GM19397 (cell line): ENCODE data around the gene ZNF438.
"Not testable (repeated sequence)": the region's sequence is repeated elsewhere in the genome, so short reads cannot be mapped to it uniquely, and the experiment has no call there.

ENCODE experiments used
- ATAC-seq: cut with Tn5 transposase; IDR thresholded peaks from one replicate; pipeline ENCODE4 v1.9.1; 2021; ENCODE audit warnings: mild to moderate bottlenecking, moderate library complexity; ENCODE audit not compliant: unreplicated experiment

ZNF438 gene

DNA sequence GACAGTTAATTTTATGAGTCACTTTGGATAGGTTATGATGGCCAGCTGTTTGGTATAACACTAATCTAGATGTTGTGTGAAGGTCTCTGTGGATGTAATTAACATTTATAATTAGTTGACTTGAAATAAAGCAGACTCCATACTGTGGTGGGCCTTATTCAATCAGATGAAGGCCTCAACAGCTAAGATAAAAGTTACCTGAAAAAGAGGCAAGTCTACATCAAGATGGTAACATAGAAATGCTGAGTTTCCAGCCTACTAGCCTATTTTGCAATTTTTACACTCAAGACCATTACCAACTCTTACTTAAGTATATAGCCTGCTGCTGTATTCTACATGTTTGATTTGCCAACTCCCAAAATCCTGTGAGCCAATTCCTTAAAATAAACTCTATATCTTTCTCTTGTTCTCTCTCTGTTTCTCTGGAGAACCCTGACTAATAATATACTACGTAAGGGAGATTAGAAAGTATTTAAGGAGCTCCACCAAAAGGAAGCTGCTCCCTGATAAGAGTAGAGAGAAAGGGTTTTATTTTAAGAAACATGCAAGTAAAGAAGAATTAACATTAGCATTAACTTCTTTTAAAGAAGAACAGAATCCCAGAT lies 42.7 kb downstream of the ZNF438 start:
- no peak for ATAC-seq

DNA sequence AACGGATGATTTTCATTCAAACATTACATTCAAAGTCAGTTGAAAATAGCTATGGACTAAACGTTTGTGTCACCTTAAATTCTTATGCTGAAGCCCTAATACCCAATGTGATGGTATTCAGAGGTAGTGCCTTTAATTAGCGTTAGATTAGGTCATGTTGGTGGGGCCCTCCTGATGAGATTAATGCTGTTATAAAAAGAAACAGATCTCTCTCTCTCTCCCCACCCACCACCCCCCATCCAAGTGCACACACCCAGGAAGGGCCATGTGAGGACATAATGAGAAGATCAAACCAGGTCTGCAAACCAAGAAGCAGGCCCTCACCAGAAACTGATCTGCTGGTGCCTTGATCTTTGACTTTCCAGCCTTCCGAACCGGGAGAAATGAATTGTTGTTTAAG lies 44.2 kb downstream of the ZNF438 start:
- ATAC-seq, result no peak

DNA sequence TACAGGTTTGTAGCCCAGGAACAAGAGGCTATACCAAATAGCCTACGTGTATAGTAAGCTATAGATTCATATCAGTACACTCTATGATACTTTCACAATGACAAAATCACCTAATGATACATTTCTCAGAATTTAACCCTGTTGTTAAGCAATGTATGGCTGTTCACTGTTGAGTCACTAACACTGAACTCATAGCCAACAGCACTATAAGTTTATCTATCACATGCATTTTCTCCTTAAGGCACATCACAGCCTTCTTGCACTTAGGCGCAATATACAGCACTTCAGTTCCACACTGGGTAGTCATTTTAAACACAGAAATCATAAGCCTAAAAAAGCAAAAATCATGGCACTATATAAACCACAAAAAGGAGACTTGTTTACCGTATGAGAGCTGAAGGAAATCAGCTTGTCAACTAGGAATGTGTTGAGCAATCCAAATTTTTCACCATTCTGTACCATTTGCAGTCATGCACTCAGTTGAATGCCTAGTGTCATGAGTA lies 45.6 kb downstream of the ZNF438 start:
- no peak for ATAC-seq

DNA sequence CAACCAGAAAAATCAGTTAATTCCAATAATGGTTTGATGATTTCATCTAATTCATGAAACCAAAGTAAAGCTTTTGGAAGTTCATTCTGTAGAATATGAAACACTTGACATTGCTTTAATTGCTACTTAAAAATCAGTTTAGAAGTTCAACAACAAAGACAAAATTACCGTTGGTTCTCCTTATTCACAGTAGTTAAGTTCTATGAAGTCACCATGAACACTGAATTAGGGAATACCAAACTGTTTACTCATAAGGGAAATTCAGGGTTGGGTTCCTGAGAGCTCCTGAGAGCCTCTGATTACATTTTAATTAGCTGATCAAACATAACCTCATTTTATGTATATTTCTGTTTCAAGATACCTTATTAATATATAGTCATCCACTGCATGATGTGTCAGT lies 46.2 kb downstream of the ZNF438 start:
- ATAC-seq, result no peak

DNA sequence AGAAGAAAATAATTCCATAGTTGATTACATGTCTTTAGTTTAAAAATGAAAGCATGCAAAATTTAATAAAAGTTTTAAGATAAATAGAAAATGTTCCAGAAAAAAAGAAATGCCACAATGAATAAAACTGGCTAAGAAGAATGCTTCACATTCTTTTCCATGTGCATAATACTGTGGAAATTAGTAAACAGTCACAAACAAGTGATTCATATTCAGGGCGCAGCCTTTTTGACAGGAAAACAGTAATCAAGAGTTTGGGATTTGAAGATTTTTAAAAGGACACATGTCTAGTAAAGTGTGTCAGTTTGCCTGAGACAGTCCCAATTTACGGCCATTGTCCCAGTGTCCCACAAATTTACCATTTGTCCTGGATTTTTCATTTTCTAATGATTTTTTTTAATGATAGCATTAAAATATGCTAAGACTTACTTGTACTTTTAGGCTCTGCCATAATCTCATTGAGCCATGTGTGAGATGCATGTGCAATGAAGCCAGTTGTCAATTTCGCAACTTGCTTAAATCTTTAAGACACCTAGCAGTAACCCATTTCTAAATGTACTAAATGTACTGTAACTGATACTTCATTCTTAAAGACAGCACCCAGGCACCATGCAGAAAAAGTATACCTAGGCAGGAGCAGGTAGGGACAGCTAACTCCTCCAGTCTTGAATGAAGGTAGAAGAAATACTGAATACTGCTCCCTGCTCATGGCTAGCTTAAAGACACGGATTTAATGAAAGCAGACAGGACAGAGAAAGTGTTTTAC lies 46.9 kb downstream of the ZNF438 start:
- no peak for ATAC-seq

DNA sequence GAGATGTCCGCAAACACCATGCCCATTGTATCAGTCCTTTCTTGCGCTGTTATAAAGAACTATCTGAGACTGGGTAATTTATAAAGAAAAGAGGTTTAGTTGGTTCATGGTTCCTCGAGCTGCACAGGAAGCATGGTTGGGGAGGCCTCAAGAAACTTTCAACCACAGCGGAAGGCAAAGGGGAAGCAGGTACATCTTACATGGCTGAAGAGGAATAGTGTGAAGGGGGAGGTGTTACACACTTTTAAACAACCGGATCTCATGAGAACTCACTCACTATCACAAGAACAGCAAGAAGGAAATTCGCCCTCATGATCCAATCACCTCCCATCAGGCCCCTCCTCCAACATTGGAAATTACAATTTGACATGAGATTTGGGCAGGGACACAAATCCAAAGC lies 48.5 kb downstream of the ZNF438 start:
- ATAC-seq, result not testable (repeated sequence)

DNA sequence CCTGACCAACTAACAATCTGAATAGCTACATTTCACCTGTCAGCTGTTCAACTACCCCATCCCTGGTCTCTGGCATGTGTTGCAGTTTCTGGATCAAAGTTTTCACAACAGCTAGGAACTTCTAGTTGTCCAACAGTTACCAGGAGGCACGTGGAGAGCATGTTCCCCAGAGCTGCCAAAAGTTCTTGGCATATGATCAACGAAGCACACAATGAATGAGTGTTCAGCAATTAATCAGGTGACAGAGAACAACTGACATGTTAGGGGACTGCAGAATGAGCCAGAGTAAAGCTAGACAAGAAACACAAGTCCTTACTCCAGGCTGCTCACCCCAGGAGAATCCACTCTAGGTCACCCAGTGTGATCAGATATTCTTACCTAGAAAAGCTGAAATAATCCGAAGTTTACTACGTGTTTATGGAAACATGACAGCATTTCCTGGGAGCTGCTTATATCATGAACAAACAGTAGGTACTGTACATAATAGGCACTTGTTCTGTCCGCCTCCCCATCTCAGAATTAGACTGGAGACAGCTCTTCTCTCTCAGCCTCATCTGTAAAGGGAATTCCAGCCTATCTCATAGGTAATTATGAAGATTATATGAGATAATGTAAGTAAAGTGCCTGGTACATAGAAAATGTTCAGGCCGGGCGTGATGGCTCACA lies 50.6 kb downstream of the ZNF438 start:
- ATAC-seq, result no peak

DNA sequence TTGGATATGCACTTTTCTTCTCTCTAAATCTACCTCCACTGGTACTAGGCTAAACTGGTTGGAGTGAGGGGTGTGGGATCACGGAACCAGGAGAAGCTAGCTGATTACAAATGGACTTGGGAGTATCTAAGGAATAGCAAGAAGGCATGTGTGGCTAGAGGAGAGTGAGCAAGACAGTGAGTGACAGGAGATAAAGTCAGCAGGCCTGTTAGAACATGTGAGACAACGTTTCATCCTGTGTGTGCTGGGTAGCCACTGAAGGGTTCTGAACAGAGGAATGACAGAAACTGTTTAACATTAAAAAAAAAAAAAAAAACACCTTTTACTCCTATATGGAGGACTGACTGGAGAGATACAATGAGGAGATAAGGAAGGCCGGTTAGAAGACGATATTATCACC lies 51.7 kb downstream of the ZNF438 start:
- ATAC-seq, result no peak

DNA sequence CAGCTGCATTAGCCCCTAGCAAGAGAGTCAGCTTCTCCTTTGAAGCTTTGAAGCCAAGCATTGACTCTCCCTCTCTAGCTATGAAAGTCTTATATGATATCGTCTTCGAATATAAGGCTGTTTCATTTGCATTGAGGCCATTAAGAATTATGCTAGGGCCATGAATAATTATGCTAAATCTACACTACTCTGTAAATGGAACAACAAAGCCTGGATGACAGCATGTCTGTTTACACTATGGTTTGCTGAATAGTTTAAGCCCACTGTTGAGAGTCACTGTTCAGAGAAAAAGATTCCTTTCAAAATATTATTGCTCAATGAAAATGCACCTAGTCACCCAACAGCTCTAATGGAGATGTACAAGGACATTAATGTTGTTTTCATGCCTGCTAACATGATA lies 52.8 kb downstream of the ZNF438 start:
- ATAC-seq, result no peak

DNA sequence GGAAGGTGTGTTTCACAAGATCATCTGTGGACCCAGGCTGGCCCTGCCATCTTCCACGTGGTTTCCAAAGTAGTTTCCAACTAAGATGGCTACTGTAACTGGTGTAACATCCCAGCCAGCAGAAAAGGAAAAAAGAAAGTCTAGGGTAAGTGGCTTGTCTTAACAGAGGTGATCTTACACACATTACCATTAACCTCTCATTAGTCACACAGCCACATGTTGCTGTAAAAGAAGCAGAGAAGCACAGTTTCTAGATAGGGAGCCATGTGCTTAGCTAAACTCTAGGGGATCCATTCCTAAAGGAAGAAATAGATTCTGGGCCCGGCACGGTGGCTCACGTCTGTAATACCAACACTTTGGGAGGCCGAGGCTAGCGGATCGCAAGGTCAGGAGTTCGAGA lies 54.3 kb downstream of the ZNF438 start:
- no peak for ATAC-seq

DNA sequence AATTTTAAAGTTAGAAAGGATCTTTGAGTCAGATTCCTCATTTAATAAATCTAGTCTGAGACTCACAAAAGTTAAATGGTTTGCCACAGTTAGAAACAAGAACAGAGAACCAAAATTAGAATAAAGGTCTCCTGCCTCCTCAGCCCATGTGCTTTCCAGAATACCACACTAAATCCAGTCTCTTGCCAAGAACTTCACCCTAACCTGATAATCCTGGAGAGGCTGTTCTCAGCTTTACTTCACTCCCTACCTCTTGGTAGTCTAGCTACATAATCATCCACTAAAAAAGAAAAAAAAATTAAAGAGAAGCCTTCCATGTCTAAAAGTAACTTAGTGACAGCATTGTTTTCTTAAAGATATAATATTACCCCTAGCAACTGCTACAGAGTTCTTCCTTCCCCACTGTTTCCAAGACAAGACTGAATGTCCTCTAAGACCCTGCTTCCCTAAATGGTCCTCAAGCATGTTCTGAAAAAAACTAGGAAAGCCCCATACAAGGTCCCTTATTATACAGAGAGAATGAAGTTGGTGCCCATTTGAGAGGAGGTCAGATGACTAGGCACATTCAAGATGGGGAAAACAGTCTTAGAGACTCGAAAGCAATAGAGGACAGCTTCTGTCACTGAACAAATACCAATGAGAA lies 56.8 kb downstream of the ZNF438 start:
- no peak for ATAC-seq

DNA sequence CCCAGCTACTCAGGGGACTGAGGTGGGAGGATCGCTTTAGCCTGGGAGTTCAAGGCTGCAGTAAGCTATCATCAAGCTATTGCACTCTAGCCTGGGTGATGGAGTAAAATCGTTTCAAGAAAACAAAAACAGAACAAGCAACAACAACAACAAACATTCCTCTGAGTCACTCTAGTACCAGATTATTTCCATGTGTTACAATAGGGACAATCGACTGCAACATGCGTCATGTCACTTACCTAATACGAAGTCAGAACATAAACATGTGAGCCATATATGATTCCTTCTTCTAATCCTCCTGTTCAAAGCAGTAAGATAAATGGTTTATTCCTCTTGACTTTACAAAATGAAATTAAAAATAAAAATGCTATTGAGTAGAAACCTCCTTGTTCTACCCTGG lies 57.3 kb downstream of the ZNF438 start:
- ATAC-seq, result no peak

DNA sequence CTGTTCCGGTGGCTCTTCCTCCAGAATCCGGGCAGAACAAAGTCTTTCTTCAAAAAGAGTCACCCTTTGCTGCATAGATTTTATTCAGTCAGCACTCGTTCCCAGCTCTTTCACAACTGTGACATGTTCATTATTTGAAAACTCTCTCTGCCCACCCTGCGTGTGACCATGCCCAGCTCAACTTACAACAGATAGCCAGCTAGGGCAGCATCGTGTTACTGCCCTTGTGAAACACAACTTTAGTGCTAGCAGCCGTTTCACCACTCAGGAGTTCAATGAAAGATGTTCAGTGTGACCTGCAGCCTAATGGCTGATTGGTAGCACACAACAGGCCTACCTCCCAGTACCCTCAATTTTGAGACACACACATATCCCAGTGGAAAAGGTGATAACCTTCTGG lies 57.9 kb downstream of the ZNF438 start:
- no peak for ATAC-seq

DNA sequence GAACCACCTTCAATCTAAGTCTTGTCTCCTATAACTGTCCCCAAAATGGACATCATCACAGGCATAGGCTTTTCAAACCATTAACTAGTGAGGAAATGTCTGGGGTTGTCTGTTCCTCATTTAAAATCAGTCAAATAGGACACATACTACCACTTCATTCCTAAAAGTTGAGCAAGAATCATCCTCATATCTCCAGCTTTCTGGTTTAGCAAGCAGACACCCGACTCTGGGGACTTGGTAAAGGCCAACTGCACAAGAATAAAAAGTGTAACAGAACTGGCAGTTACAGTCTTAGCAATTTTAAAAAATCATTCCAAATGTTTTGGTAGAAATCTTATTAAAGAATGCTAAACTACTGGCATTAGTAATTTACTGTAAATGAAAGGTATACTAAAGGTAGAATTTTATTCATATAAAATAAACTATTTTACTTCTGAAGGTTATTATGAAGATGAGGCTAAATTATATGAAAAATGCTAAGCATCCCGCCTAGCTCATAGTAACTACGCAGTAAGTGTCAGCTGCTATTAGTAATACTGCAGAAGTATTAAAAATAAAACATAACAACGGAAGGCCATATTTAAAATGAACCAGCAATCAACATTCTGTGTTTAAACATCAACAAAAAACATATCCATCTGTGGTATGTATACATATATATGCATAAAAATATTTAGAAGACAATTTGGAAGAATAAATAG lies 60.8 kb downstream of the ZNF438 start:
- no peak for ATAC-seq

DNA sequence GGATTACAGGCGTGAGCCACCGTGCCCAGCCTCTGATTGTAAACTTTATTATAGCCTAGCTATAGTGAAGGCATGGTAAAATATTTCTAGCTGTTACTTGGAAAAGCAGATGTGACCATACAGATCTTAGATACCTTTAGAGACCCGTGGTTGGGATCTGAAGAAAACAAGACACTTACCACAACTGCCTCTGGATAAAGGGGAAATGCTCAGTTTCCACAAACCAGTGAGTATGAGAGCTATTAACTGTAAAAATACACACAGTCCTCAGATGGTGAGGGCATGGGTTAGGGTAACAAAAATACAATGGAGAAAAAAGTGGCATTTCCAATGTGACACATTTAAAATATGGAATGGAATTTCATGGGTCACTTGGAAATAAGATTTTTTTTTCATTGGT lies 63.0 kb downstream of the ZNF438 start:
- no peak for ATAC-seq

DNA sequence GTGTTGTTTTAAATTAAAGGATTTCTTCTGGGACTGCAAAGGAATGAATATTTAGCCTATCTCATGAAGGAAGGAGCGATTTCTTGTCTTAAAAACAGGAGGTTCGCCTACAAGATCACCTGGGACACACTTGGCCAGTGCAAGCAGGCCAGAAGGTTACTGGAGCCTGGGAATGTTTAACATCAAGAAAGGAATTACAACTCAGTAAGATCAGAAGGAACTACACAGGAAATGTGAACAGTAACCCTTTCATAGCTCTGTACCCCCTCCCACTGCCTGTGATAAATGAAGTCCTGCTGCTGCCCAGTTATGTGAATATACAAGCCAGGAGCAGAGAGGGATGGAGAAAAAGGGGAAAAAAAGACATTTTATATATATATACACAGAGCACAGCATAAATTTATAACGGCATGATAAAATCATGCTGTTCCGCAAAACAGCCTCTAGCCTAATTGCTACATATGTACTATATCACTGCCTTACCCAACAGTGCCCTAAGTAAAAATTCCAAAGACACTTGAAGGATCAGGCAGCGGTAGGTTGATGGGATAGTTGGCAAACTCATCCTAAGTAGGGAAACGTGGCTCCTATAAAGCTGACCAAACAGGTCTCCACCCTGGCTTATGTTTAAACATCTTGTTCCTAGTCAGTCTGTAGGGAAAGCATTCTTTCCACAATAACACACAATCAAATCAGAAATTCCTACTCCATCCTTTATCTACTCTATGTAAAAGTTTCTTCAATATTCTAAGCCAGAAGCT lies 63.8 kb downstream of the ZNF438 start:
- ATAC-seq, result no peak

DNA sequence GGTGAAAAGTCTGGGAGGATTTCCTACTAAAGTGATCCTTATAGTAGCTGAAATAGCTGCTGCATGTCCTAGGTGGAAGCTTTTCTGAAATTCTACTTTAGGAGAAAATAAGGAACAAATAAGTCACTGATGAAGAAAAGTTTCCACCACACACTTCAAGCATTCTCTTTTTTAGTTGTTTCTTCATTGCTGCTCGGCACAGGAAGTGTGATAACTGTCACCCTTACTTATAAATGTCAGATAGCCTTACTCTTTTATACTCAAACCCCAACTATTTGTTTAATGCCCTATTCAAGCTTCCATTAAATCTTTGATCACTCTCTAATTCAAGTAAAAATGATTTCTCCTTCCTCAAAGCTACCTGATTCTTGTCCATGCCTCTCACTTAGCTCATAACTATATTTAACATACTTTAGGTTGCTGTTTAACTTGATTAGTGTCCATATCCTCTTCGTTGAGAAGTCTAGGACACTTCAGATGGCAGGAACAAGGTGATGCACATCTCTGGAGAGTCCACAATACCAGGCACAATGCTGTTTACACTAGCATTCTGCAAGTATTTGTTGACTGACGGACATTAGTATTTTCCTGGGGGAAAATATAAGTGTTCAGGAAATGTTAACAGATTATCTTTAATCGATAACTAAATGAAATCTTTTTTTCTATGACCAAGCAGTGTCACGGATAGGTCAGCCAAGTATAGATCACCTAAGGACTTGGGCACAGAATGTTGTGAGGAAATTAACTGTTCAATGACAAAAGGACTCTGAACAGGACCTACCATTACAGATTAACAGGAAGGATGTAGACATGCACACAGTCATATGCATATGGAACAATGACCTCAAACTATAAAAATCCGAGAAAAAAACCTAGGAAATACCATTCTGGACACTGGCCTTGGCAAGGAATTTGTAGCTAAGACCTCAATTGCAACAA lies 67.4 kb downstream of the ZNF438 start:
- no peak for ATAC-seq

DNA sequence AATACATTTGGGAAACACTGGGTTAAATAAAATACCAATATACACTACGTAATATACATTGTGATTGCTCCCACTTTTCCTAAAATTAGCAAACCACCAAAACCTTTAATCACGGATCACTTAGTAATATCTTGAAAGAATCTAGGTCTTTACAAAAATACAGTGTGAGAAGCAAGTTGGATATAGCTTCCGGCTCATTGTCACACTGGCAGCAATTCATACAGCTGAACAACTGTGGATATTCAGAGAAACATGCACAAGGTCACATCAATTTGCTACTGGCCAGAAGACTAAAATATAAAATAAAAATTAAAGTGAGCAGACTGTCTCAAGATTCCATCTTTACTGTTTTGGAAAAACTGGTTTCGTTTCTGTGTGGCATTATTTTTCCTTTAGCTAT lies 69.1 kb downstream of the ZNF438 start:
- ATAC-seq, result no peak

DNA sequence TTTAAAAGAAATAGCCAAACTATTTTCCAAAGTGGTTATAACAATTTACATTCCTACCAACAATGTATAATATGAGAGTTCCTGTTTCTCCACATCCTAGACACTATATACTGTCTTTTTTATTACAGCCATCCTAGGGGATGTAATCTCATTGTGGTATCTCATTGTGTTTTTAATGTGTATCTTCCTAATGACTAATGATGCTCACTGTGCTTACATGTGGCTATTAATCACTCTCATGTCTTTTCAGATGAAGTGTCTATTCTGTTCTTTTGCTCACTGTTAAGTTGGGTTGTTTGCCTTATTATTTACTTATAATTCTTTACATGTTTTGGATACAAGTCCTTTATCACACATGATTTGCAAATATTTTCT lies 71.8 kb downstream of the ZNF438 start:
- no peak for ATAC-seq
